Measurements from ENCODE around the gene NTRK2.

NTRK2 gene

DNA sequence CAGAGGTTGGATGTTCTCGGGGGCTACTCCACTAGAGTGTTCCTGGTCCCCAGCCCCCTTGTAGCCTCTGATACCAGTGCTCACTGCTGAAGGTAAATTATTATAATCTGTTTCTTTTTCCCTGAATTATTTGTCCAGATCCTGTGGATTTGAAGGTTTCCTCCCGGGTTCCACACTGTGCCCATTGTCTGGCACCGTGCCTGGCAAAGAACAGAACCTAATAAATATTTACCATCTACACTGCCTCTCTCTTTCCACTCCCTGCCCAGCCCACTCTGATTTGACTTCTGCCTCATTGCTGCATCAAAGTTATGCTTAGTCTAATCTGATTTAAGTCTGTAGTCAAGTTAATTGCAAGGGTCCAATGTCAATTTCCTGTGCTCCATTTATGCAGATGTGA lies 322.9 kb downstream of the NTRK2 start:
- TF ChIP-seq, protein P1, sequence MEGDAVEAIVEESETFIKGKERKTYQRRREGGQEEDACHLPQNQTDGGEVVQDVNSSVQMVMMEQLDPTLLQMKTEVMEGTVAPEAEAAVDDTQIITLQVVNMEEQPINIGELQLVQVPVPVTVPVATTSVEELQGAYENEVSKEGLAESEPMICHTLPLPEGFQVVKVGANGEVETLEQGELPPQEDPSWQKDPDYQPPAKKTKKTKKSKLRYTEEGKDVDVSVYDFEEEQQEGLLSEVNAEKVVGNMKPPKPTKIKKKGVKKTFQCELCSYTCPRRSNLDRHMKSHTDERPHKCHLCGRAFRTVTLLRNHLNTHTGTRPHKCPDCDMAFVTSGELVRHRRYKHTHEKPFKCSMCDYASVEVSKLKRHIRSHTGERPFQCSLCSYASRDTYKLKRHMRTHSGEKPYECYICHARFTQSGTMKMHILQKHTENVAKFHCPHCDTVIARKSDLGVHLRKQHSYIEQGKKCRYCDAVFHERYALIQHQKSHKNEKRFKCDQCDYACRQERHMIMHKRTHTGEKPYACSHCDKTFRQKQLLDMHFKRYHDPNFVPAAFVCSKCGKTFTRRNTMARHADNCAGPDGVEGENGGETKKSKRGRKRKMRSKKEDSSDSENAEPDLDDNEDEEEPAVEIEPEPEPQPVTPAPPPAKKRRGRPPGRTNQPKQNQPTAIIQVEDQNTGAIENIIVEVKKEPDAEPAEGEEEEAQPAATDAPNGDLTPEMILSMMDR (conservative IDR thresholded peaks at IDR 0.05; ENCODE audit: low read depth, low read length), result no peak
- H3K4me3 ChIP-seq (ENCODE audit: low read length), result no peak overlapping the region
- no peak for DNase-seq (ENCODE audit: low read depth)

DNA sequence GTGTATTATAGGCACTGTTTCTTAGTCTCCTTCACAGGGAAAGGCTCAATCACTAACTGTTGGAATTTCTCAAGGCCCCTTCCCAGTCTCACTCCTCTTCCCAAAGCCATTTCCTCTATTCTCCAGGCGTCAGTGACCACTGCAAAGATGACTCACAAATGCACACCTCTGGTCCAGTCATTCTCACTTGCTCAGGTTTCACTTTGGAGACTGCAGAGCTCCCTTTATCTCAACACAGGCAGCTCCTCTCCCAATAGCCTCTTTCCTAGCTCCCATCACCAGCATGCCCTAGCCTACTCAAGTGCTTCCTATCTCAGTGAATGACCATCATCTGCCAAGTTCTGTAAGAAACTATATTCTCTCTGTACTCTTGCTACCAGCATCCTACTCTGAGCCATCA lies 323.6 kb downstream of the NTRK2 start:
- TF ChIP-seq, protein P1 (conservative IDR thresholded peaks at IDR 0.05; ENCODE audit: low read depth, low read length), result no peak
- no peak for DNase-seq (ENCODE audit: low read depth)
- H3K4me3 ChIP-seq (ENCODE audit: low read length), result no peak overlapping the region

DNA sequence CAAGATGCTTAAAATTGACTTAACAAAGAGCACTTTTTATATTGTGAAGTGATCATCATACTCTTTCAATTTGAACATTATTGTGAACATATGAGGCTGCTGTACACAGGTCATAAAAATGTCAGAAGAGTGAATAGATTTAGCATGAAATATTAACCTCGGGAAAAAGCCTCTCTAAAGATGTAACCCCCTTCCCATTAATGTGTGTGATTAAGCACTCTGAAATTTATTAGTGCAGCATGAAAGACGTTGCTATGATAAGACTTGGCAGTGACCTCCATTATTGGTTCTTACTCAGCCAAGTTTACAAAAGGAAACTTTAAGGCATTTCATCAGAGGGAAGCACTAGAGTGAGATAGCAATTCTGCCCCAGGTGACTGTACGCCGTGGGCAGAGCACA lies 326.5 kb downstream of the NTRK2 start:
- no peak for DNase-seq (ENCODE audit: low read depth)
- TF ChIP-seq, protein P1 (conservative IDR thresholded peaks at IDR 0.05; ENCODE audit: low read depth, low read length), result no peak
- H3K4me3 ChIP-seq (ENCODE audit: low read length), result no peak overlapping the region

DNA sequence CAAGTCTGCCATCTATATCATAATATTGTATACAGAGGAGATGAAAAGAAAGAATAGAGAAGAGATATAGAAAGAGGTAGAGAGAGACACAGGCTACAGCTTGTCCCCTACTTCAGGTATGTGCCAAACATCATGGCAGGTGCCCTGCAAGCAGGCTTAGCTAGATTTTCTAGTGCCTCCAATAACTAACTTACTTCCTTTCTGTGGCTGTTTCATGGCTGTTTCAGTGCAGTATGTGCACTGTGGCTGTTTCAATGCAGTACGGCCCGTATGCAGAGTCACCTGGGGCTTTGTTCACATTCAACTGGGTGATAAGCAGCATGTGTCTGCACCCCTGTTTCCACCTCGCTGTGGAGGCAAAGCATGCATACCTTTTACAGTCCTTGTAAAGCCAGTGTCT lies 327.2 kb downstream of the NTRK2 start:
- no peak overlapping the region for H3K4me3 ChIP-seq (ENCODE audit: low read length)
- DNase-seq (ENCODE audit: low read depth), result no peak
- TF ChIP-seq, protein P1 (conservative IDR thresholded peaks at IDR 0.05; ENCODE audit: low read depth, low read length), result no peak

DNA sequence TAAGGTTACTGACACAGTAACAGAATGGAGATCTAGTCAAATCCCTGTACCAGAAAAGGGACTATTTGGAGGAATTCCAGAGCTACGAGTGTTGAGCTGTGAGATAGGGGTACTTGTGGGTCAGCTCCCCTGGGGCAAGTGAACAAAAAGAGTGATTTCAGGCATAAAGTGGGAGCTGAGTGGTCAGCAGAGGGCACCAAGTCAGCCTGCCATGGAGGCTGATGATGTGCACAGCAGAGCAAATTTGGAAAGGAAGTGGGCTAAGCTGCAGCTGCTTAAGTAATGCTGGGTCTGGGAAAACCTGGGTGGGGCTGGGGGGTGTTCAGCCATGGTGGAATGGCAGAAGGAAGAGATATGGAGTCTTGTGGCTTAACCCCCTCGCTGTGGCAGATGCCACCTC lies 327.9 kb downstream of the NTRK2 start:
- no peak for DNase-seq (ENCODE audit: low read depth)
- H3K4me3 ChIP-seq (ENCODE audit: low read length), result no peak overlapping the region
- TF ChIP-seq, protein P1 (conservative IDR thresholded peaks at IDR 0.05; ENCODE audit: low read depth, low read length), result peak; percentile 2

DNA sequence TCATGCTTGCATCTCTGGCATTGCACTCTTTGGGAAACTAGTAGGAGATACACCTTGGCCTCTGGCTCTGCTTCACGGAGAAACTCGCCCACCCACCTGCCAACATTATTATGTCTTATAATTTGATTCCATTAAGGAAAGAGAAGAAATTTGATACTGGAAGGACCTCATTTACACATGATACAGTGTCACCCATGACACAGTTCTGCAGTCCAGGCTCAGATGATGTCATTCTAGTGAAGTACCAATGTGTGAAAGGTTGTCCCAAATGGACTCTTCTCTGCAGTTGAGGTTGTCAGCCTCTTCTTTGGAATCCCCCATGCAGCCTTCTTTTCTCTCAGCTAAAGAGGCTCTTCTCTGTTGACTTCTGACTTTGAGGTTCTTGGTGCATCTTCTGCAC lies 329.1 kb downstream of the NTRK2 start:
- no peak overlapping the region for H3K4me3 ChIP-seq (ENCODE audit: low read length)
- TF ChIP-seq, protein P1 (conservative IDR thresholded peaks at IDR 0.05; ENCODE audit: low read depth, low read length), result no peak

DNA sequence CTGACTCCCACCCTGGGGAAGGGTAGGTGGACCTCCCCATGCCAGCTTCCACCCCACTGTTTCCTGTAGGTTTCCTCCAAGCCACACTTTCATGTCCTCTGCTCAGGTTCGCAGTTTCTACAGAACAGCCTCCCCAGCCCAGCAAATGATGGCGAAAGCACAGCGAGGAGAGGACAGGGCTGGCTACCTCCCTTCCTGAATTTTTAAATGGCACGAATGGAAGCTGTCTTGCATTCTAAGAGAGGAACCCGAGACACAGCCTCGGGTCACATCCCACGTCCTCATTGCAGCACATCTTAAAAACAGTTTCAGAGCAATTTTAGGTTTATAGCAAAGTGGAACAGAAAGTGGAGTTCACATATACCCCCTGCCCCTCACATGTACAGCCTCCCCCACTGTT lies 330.3 kb downstream of the NTRK2 start:
- no peak overlapping the region for H3K4me3 ChIP-seq (ENCODE audit: low read length)
- TF ChIP-seq, protein P1 (conservative IDR thresholded peaks at IDR 0.05; ENCODE audit: low read depth, low read length), result no peak
- DNase-seq (ENCODE audit: low read depth), result no peak

More for the DNA sequence above, 329.1 kb downstream of the NTRK2 start:
- DNase-seq (ENCODE audit: low read depth), result no peak
